ENCODE data around the gene AURKAIP1. TPM values are rescaled to one million over a fixed set of nuclear protein-coding genes. Genes with fewer than 3 reads are reported as not detected.
A peak's percentile ranks its signal among the peaks of the same experiment; 100 is the strongest.

The AURKAIP1 gene
- total and polyA plus RNA-seq, 12 donors: 44.2 to 317 (median 161) TPM

GRCh38 chr1:1373815-1374588 lies 1.0 kb downstream of the AURKAIP1 start:
- H3K4me3 ChIP-seq: peak overlapping the region in 3 of 4 donors; percentile 65 to 83 (median 79)
- H3K27me3 ChIP-seq: no peaks in the 10 kb centered on the region
- H3K4me1 ChIP-seq (replicated peaks in 1 of 2): peaks cover 7 to 31% of the 10 kb centered on the region in 2 donors
- WGBS, 4 donors: 46 to 82% (median 50%) methylated on average over 30 to 52 of the region's 52 CpGs
- no peaks in the 10 kb centered on the region for H3K9me3 ChIP-seq (replicated peaks in 1 of 3)
- H3K36me3 ChIP-seq (replicated peaks in 1 of 2): peaks cover 0 to 10% of the 10 kb centered on the region in 2 donors
- TF ChIP-seq POLR2A (IDR thresholded peaks at IDR 0.05) (no peak), CTCF (IDR thresholded peaks at IDR 0.05) (no peak)
- intact Hi-C loops (cut with DNase I): no loop called here
- peak overlapping the region in 3 of 5 donors; percentile 88 to 94 (median 90) for H3K27ac ChIP-seq
- peak in 1 of 7 donors; percentile 36 for DNase-seq

- 85 to 91% (median 86%) methylated on average over 12 to 26 of the region's 26 CpGs for WGBS, 4 donors
- no peaks in the 10 kb centered on the region for H3K27me3 ChIP-seq
- intact Hi-C loops (cut with DNase I): no loop called here
- TF ChIP-seq CTCF (IDR thresholded peaks at IDR 0.05): no peak
- TF ChIP-seq POLR2A (IDR thresholded peaks at IDR 0.05): no peak
- DNase-seq: peak in 1 of 7 donors; percentile 36
- H3K27ac ChIP-seq: no peak overlapping the region
- H3K4me1 ChIP-seq (replicated peaks in 1 of 2): peaks cover 7 to 31% of the 10 kb centered on the region in 2 donors
- no peaks in the 10 kb centered on the region for H3K9me3 ChIP-seq (replicated peaks in 1 of 3)
- no peak overlapping the region for H3K4me3 ChIP-seq
- H3K36me3 ChIP-seq (replicated peaks in 1 of 2): peaks cover 0 to 10% of the 10 kb centered on the region in 2 donors
Observed at GRCh38 chr1:1373051-1373814, 1.8 kb downstream of the AURKAIP1 start.

- DNase-seq: peak; percentile 57 to 81 (median 68)
- Histone ChIP-seq H3K4me1 (replicated peaks in 1 of 2) (peaks cover 7 to 31% of the 10 kb centered on the region in 2 donors), H3K27ac (peak overlapping the region in 1 of 5 donors; percentile 34), H3K9me3 (replicated peaks in 1 of 3) (no peaks in the 10 kb centered on the region), H3K4me3 (no peak overlapping the region), H3K36me3 (replicated peaks in 1 of 2) (peaks cover 0 to 10% of the 10 kb centered on the region in 2 donors), H3K27me3 (no peaks in the 10 kb centered on the region)
- intact Hi-C loops (cut with DNase I): no loop called here
- WGBS, 4 donors: 29 to 49% (median 29%) methylated on average over 19 to 26 of the region's 26 CpGs; no CpG with 5 or more reads in 1 of the 4 donors
- TF ChIP-seq CTCF (IDR thresholded peaks at IDR 0.05) (peak; percentile 73 to 96 (median 81)), POLR2A (IDR thresholded peaks at IDR 0.05) (no peak)
Observed at GRCh38 chr1:1371746-1372711, 3.0 kb downstream of the AURKAIP1 start.
